ENCODE data around the gene HPS1. TPM values are rescaled to one million over a fixed set of nuclear protein-coding genes. Genes with fewer than 3 reads are reported as not detected.

Gene HPS1
- total RNA-seq, 1 experiment from 2014 or later = 47.4 TPM

DNA sequence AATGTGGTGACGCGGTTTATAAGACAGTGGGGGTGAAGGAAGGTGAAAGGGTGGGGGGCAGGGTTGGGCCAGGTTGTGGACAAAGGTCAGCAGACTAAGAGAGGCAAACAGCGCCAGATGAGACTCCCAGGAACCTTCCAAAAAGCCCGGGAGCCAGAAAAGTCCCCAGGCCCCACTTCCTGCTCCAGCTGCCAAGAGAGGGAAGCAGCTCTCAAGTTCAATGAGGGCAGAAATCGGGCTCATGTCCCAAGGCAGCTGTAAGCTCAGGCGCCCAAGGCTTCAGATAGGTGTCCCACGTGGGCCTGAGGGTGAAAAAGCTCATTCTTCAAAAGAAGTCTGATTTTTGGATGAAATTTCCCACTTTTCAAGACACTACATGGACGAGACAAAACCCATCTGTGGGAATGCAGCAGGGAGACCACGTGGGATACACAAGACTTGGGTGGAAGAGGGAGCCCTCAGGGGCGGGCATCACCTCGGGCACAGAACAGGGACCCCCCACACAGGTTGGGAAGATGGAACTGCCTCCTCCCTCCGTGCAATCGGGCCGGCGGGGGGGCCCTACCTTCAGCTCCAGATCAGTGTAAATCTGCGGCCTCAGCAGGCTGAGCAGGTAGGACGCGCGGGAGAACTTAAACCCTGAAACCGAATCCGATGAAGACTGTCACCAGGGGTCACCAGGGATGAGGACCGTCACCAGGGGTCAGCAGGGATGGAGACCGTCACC lies 39.6 kb downstream of the HPS1 start:
- H3K9ac ChIP-seq (ENCODE audit: extremely low read depth, insufficient read length, low read length) = no peak overlapping the region
- peaks cover 5 to 8% of the 10 kb centered on the region in 2 experiments for H3K4me1 Mint-ChIP-seq

More for the DNA sequence above, 39.6 kb downstream of the HPS1 start:
- H3K18ac ChIP-seq (ENCODE audit: insufficient read length, low read depth, low read length) = no peak overlapping the region
- no peak for DNase-seq
- no peak overlapping the region for H3K14ac ChIP-seq (ENCODE audit: insufficient read depth, low read length)
- Mint-ChIP-seq H3K27me3 (ENCODE audit: low read depth) (no peaks in the 10 kb centered on the region; the same call in 1 of the 2 replicates), H3K9me3 (no peaks in the 10 kb centered on the region), H3K36me3 (ENCODE audit: insufficient read depth in 1 of 3, low read depth in 3 of 3) (no peaks in the 10 kb centered on the region; a peak in 2 of 7 replicates), H3K4me3 (no peak overlapping the region), H3K27ac (no peak overlapping the region)
- H4K20me1 ChIP-seq (ENCODE audit: control insufficient read depth, insufficient read depth, insufficient read length) = no peaks in the 10 kb centered on the region
- H2BK15ac ChIP-seq (ENCODE audit: low read depth, low read length) = no peak overlapping the region
- no peaks in the 10 kb centered on the region for H3K23me2 ChIP-seq (ENCODE audit: insufficient read length, low read depth, low read length, poor library complexity, severe bottlenecking)
- H3K27ac ChIP-seq (ENCODE audit: insufficient read length, low read depth, low read length) = no peak overlapping the region
- H3K27me3 ChIP-seq (ENCODE audit: insufficient read depth, low read length) = no peaks in the 10 kb centered on the region
- H3K9me3 ChIP-seq (ENCODE audit: control insufficient read depth, low read depth, low read length) = no peaks in the 10 kb centered on the region
- no CpG with 5 or more reads among the region's 23 CpGs for WGBS (ENCODE audit: extremely low coverage, insufficient read length, low lambda C conversion rate)
- no peak overlapping the region for H3K56ac ChIP-seq (ENCODE audit: insufficient read length, low read depth, low read length)
- H3K4me2 ChIP-seq (ENCODE audit: insufficient read depth, insufficient read length, low read length) = no peak overlapping the region
- TF ChIP-seq, protein P1, sequence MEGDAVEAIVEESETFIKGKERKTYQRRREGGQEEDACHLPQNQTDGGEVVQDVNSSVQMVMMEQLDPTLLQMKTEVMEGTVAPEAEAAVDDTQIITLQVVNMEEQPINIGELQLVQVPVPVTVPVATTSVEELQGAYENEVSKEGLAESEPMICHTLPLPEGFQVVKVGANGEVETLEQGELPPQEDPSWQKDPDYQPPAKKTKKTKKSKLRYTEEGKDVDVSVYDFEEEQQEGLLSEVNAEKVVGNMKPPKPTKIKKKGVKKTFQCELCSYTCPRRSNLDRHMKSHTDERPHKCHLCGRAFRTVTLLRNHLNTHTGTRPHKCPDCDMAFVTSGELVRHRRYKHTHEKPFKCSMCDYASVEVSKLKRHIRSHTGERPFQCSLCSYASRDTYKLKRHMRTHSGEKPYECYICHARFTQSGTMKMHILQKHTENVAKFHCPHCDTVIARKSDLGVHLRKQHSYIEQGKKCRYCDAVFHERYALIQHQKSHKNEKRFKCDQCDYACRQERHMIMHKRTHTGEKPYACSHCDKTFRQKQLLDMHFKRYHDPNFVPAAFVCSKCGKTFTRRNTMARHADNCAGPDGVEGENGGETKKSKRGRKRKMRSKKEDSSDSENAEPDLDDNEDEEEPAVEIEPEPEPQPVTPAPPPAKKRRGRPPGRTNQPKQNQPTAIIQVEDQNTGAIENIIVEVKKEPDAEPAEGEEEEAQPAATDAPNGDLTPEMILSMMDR (conservative IDR thresholded peaks at IDR 0.05) = no peak
- no peak overlapping the region for H4K8ac ChIP-seq (replicated peaks; ENCODE audit: insufficient read length, low read depth, low read length)
- H2BK5ac ChIP-seq (ENCODE audit: insufficient read length, low read length) = no peak overlapping the region
- H3K79me1 ChIP-seq (ENCODE audit: insufficient read depth, low read depth, low read length, poor library complexity, severe bottlenecking) = no peaks in the 10 kb centered on the region
- no peak overlapping the region for H2AK5ac ChIP-seq (ENCODE audit: insufficient read length, low read length)
- no peak overlapping the region for H4K5ac ChIP-seq (ENCODE audit: insufficient read length, low read depth, low read length)
- no peak overlapping the region for H3K23ac ChIP-seq (ENCODE audit: insufficient read length, low read depth, low read length)
- H4K91ac ChIP-seq (ENCODE audit: insufficient read length, low read depth, low read length) = no peak overlapping the region
- no peaks in the 10 kb centered on the region; the same call in 1 of the 2 replicates for H3K4me1 ChIP-seq (ENCODE audit: insufficient read depth, low read length)
- no peak overlapping the region for H3K4ac ChIP-seq (ENCODE audit: low read depth, low read length)
- no peak overlapping the region for H2BK120ac ChIP-seq (ENCODE audit: low read depth, low read length, poor library complexity, severe bottlenecking)
- H2AFZ ChIP-seq (ENCODE audit: low read length) = no peak overlapping the region
- no peak overlapping the region for H2BK12ac ChIP-seq (ENCODE audit: insufficient read length, low read depth, low read length)
- no peaks in the 10 kb centered on the region for H3K79me2 ChIP-seq (ENCODE audit: insufficient read depth, low read length)
- H2BK20ac ChIP-seq (ENCODE audit: low read depth, low read length, poor library complexity, severe bottlenecking) = no peak overlapping the region
- H3T11ph ChIP-seq (ENCODE audit: low read length) = no peak overlapping the region
